HG02943 (cell line): Measurements from ENCODE around the gene ARID4A.
"Not testable (repeated sequence)": the region's sequence is repeated elsewhere in the genome, so short reads cannot be mapped to it uniquely, and the experiment has no call there.

ENCODE experiments used
- ATAC-seq: cut with Tn5 transposase; IDR thresholded peaks from one replicate; pipeline ENCODE4 v1.9.1; 2021; ENCODE audit warnings: mild to moderate bottlenecking, low read depth, moderate library complexity; ENCODE audit not compliant: unreplicated experiment

Gene ARID4A

GRCh38 chr14:58298477-58299400, at the start of gene ARID4A:
Gene ARID4A, plus strand, starts transcription at chr14:58298555. Its CDS starts 1,300 bp downstream, at chr14:58299855.
- no peak for ATAC-seq

- no peak for ATAC-seq
Measured at GRCh38 chr14:58249611-58250010, 48.7 kb upstream of the ARID4A start.

GRCh38 chr14:58258156-58258555, 40.2 kb upstream of the ARID4A start:
- ATAC-seq = no peak

- ATAC-seq = not testable (repeated sequence)
Measured at GRCh38 chr14:58262005-58262404, 36.4 kb upstream of the ARID4A start.

GRCh38 chr14:58265401-58265800, 33.0 kb upstream of the ARID4A start:
- ATAC-seq = no peak

GRCh38 chr14:58270628-58271027, 27.7 kb upstream of the ARID4A start:
- no peak for ATAC-seq

- no peak for ATAC-seq
Measured at GRCh38 chr14:58272588-58273372, 25.6 kb upstream of the ARID4A start.

GRCh38 chr14:58274881-58275280, 23.5 kb upstream of the ARID4A start:
- ATAC-seq = no peak

GRCh38 chr14:58275527-58276190, 22.7 kb upstream of the ARID4A start:
- no peak for ATAC-seq

GRCh38 chr14:58276208-58276607, 22.1 kb upstream of the ARID4A start:
- no peak for ATAC-seq

GRCh38 chr14:58278177-58278576, 20.2 kb upstream of the ARID4A start:
- ATAC-seq = no peak

GRCh38 chr14:58280954-58281787, 17.2 kb upstream of the ARID4A start:
- no peak for ATAC-seq

- no peak for ATAC-seq
Measured at GRCh38 chr14:58281969-58282368, 16.4 kb upstream of the ARID4A start.

GRCh38 chr14:58282925-58283593, 15.3 kb upstream of the ARID4A start:
- no peak for ATAC-seq

GRCh38 chr14:58283730-58284129, 14.6 kb upstream of the ARID4A start:
- ATAC-seq = no peak

GRCh38 chr14:58285132-58285531, 13.2 kb upstream of the ARID4A start:
- ATAC-seq = no peak

GRCh38 chr14:58287607-58288042, 10.7 kb upstream of the ARID4A start:
- ATAC-seq = no peak

GRCh38 chr14:58288106-58288792, 10.1 kb upstream of the ARID4A start:
- no peak for ATAC-seq

GRCh38 chr14:58291646-58292045, 6.7 kb upstream of the ARID4A start:
- ATAC-seq = no peak
